Cardiac muscle cell (in vitro differentiated cells and primary cell): Measurements from ENCODE around the gene FAM83B. TPM values are rescaled to one million over a fixed set of nuclear protein-coding genes. Genes with fewer than 3 reads are reported as not detected.

Source experiments
- DNase-seq, 2 donors: peaks; one replicate each; pipeline versions ENCODE4 v3.0.0 to v3.0.0-alpha.2; 2010 to 2017; ENCODE audit warnings: low read depth in 1 of 2, low spot score in 1 of 2
- H3K27ac ChIP-seq: fragments of 200-600 bp; sonication (generic); 2 replicates; pipeline ENCODE4 v1.5.1; 2016
- H3K27me3 ChIP-seq: fragments of 200-600 bp; sonication (generic); 2 replicates; pipeline ENCODE4 v1.6.0; 2016; ENCODE audit warnings: control low read depth
- H3K36me3 ChIP-seq: fragments of 200-600 bp; sonication (generic); 2 replicates; pipeline ENCODE4 v1.5.1; 2016; ENCODE audit warnings: control low read depth
- H3K4me1 ChIP-seq: fragments of 200-600 bp; sonication (generic); 2 replicates; pipeline ENCODE4 v1.8.1; 2017; ENCODE audit warnings: low read depth, mild to moderate bottlenecking, mixed run types
- H3K4me3 ChIP-seq: fragments of 200-600 bp; sonication (generic); 2 replicates; pipeline ENCODE4 v1.5.1; 2016; ENCODE audit warnings: mild to moderate bottlenecking
- H3K9me3 ChIP-seq: fragments of 200-600 bp; sonication (generic); 2 replicates; pipeline ENCODE4 v1.5.1; 2017; ENCODE audit warnings: low read depth, mild to moderate bottlenecking, control low read depth
- CTCF ChIP-seq: IDR thresholded peaks from 2 replicates; pipeline ENCODE4 v1.5.1; 2012; ENCODE audit warnings: low read depth, mild to moderate bottlenecking, low read length
- polyA plus RNA-seq: library from polyadenylated mRNA; unstranded; fragments of >200 nt; fragmentation: Nextera tagmentation; extraction: Ambion mirVana; gene quantifications from 2 replicates; pipeline ENCODE4 v1.2.1, GENCODE V29; 2016
- total RNA-seq: library from RNA; depleted of rRNA; stranded (reverse); fragments of >200 nt; gene quantifications from 2 replicates; pipeline ENCODE4 v1.2.3, GENCODE V29; 2016

Gene FAM83B
- total and polyA plus RNA-seq, 2 experiments from 2014 or later: 0.06 TPM; not detected in 1

GRCh38 chr6:54802775-54803634, 43.6 kb upstream of the FAM83B start:
- TF ChIP-seq CTCF: no peak
- Histone ChIP-seq H3K4me3 (no peak overlapping the region), H3K27me3 (no peaks in the 10 kb centered on the region), H3K4me1 (peaks cover 4% of the 10 kb centered on the region), H3K36me3 (no peaks in the 10 kb centered on the region), H3K27ac (no peak overlapping the region), H3K9me3 (no peaks in the 10 kb centered on the region)
- DNase-seq: peak in 1 of 2 donors; percentile 46

DNA sequence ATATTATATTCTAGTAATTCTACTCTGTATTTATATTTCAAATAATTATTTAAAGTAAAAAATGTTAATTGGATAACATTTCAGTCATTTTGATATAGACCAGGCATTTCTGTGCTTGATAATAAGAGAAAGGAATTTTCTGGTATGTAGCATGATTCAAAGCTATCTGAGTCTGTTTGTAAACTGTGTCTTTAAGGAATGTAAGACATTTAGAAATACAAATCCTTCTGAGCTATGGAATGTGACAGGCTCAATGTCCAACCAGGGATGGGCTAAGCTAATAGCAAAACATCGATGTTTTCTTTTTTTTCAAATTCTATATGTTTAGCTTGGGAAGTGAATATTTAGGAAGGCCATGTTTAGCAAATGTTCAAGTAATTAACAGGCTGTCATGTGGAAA, 41.5 kb upstream of the FAM83B start:
- H3K27ac ChIP-seq: no peak overlapping the region
- no peak for TF ChIP-seq CTCF
- DNase-seq: peak; percentile 20 to 22

DNA sequence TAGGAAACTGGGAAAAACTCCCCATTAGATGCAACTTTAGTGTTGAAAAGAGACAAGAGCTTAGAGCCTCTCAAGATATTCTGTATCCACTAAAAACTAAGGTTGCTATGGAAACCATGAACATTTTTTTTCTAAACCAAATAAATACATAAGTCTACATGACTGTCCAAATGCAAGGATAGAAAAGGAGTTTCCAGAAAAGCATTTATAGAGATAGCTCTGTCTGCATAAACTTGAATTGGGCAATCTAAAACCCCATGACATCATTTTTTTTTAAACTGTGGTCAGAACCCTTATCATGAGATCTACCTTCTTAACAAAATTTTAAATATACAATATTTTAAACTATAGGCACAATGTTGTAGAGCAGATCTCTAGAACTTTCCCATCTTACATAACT, 36.4 kb upstream of the FAM83B start:
- DNase-seq: no peak
- no peak overlapping the region for H3K4me3 ChIP-seq
- H3K36me3 ChIP-seq: no peaks in the 10 kb centered on the region
- H3K9me3 ChIP-seq: no peaks in the 10 kb centered on the region
- no peak overlapping the region for H3K27ac ChIP-seq
- TF ChIP-seq CTCF: no peak
- H3K27me3 ChIP-seq: no peaks in the 10 kb centered on the region
- H3K4me1 ChIP-seq: no peaks in the 10 kb centered on the region

More for the DNA sequence above, 41.5 kb upstream of the FAM83B start:
- no peaks in the 10 kb centered on the region for H3K27me3 ChIP-seq
- H3K36me3 ChIP-seq: no peaks in the 10 kb centered on the region
- peaks cover 4% of the 10 kb centered on the region for H3K4me1 ChIP-seq
- H3K4me3 ChIP-seq: no peak overlapping the region
- no peaks in the 10 kb centered on the region for H3K9me3 ChIP-seq

- no peak overlapping the region for H3K4me3 ChIP-seq
- H3K9me3 ChIP-seq: no peaks in the 10 kb centered on the region
- no peaks in the 10 kb centered on the region for H3K4me1 ChIP-seq
- no peak overlapping the region for H3K27ac ChIP-seq
- peak in 1 of 2 donors; percentile 48 for DNase-seq
- H3K36me3 ChIP-seq: no peaks in the 10 kb centered on the region
- no peak for TF ChIP-seq CTCF
- no peaks in the 10 kb centered on the region for H3K27me3 ChIP-seq
Measured at GRCh38 chr6:54813892-54814291, 32.7 kb upstream of the FAM83B start.

DNA sequence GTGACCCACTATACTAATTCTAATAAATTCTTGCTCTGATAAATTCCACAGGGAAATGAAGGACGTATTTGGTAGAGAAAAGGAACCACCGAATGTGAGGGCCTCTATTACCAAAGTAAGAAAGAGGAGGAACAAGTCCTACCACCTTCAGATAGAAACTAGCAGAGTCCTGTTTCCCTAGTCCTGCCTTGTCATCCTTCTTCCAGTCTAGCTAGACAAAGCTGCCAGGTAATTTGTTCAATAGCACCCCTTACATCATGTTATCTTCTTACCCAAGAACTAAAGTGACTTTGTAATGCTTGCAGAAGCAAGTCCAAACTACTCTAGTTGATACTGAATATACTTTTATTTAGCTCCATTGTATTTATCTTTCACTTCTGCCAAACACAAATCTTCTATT, 29.3 kb upstream of the FAM83B start:
- Histone ChIP-seq H3K36me3 (no peaks in the 10 kb centered on the region), H3K27me3 (no peaks in the 10 kb centered on the region), H3K27ac (no peak overlapping the region), H3K4me1 (no peaks in the 10 kb centered on the region), H3K9me3 (no peaks in the 10 kb centered on the region), H3K4me3 (no peak overlapping the region)
- DNase-seq: no peak
- TF ChIP-seq CTCF: no peak
